ENCODE measurements around the gene SMTN.
A peak's percentile ranks its signal among the peaks of the same experiment; 100 is the strongest.
"Not testable (repeated sequence)": the region's sequence is repeated elsewhere in the genome, so short reads cannot be mapped to it uniquely, and the experiment has no call there.

SMTN gene

GRCh38 chr22:31080848-31081649, at the start of gene SMTN:
Gene SMTN (plus strand): TSS chr22:31081318. CDS start chr22:31083259, 1,941 bp downstream.
- peak; percentile 72 to 83 (median 75) for DNase-seq (ENCODE audit: low read depth in 4 of 4, low spot score in 1 of 4)

GRCh38 chr22:31036671-31037550, 44.2 kb upstream of the SMTN start:
- DNase-seq (ENCODE audit: low read depth in 4 of 4, low spot score in 1 of 4), result no peak

GRCh38 chr22:31038686-31039085, 42.4 kb upstream of the SMTN start:
- no peak for DNase-seq (ENCODE audit: low read depth in 4 of 4, low spot score in 1 of 4)

GRCh38 chr22:31039393-31039792, 41.7 kb upstream of the SMTN start:
- no peak for DNase-seq (ENCODE audit: low read depth in 4 of 4, low spot score in 1 of 4)

- DNase-seq (ENCODE audit: low read depth in 4 of 4, low spot score in 1 of 4), result no peak
Measured at GRCh38 chr22:31040542-31041398, 40.3 kb upstream of the SMTN start.

- no peak for DNase-seq (ENCODE audit: low read depth in 4 of 4, low spot score in 1 of 4)
Measured at GRCh38 chr22:31044262-31044861, 36.8 kb upstream of the SMTN start.

- no peak for DNase-seq (ENCODE audit: low read depth in 4 of 4, low spot score in 1 of 4)
Measured at GRCh38 chr22:31045900-31046538, 35.1 kb upstream of the SMTN start.

GRCh38 chr22:31046539-31047226, 34.4 kb upstream of the SMTN start:
- DNase-seq (ENCODE audit: low read depth in 4 of 4, low spot score in 1 of 4), result no peak

- DNase-seq (ENCODE audit: low read depth in 4 of 4, low spot score in 1 of 4), result no peak
Measured at GRCh38 chr22:31048570-31048969, 32.5 kb upstream of the SMTN start.

GRCh38 chr22:31049815-31050420, 31.2 kb upstream of the SMTN start:
- no peak for DNase-seq (ENCODE audit: low read depth in 4 of 4, low spot score in 1 of 4)

- no peak for DNase-seq (ENCODE audit: low read depth in 4 of 4, low spot score in 1 of 4)
Measured at GRCh38 chr22:31055117-31055634, 25.9 kb upstream of the SMTN start.

GRCh38 chr22:31055635-31056159, 25.4 kb upstream of the SMTN start:
- DNase-seq (ENCODE audit: low read depth in 4 of 4, low spot score in 1 of 4), result no peak

GRCh38 chr22:31056986-31057599, 24.0 kb upstream of the SMTN start:
- DNase-seq (ENCODE audit: low read depth in 4 of 4, low spot score in 1 of 4), result no peak

- not testable (repeated sequence) for DNase-seq (ENCODE audit: low read depth in 4 of 4, low spot score in 1 of 4)
Measured at GRCh38 chr22:31059663-31060062, 21.5 kb upstream of the SMTN start.

- no peak for DNase-seq (ENCODE audit: low read depth in 4 of 4, low spot score in 1 of 4)
Measured at GRCh38 chr22:31062566-31063230, 18.4 kb upstream of the SMTN start.

GRCh38 chr22:31064369-31064768, 16.7 kb upstream of the SMTN start:
- DNase-seq (ENCODE audit: low read depth in 4 of 4, low spot score in 1 of 4), result no peak

GRCh38 chr22:31068970-31069369, 12.1 kb upstream of the SMTN start:
- DNase-seq (ENCODE audit: low read depth in 4 of 4, low spot score in 1 of 4), result no peak
